GM12892 (cell line): ENCODE data around the gene LPGAT1.

Experiments used
- DNase-seq: peaks from one replicate; pipeline ENCODE4 v3.0.0; 2011; ENCODE audit not compliant: insufficient read length
- FAIRE-seq: peaks from 2 replicates; lab custom pipeline; 2011; peaks lifted over from hg19 to GRCh38; lab: Jason Lieb, UNC
- POLR2A ChIP-seq: IDR thresholded peaks from 2 replicates; pipeline ENCODE4 v1.6.1; 2011; ENCODE audit warnings: low read depth, low read length, control low read depth
- POLR2AphosphoS5 ChIP-seq: IDR thresholded peaks from 2 replicates; pipeline ENCODE4 v1.6.1; 2011; ENCODE audit warnings: low read depth, low read length, control low read depth
- TAF1 ChIP-seq: IDR thresholded peaks from 2 replicates; pipeline ENCODE4 v1.6.1; 2011; ENCODE audit warnings: low read depth, mild to moderate bottlenecking, control low read depth, low read length, borderline replicate concordance

LPGAT1 gene

GRCh38 chr1:211827051-211827450 is 3.5 kb downstream of the LPGAT1 start:
- no peak for DNase-seq
- TF ChIP-seq TAF1 (no peak), POLR2AphosphoS5 (no peak), POLR2A (no peak)
- peak; percentile 9 for FAIRE-seq

GRCh38 chr1:211825980-211826379 is 4.6 kb downstream of the LPGAT1 start:
- TF ChIP-seq POLR2AphosphoS5 = no peak
- no peak for TF ChIP-seq POLR2A
- no peak for TF ChIP-seq TAF1
- DNase-seq = no peak
- no peak for FAIRE-seq

- TF ChIP-seq TAF1 (no peak), POLR2A (no peak), POLR2AphosphoS5 (no peak)
- DNase-seq (no peak), FAIRE-seq (peak; percentile 21)
Observed at GRCh38 chr1:211822677-211823407, 7.7 kb downstream of the LPGAT1 start.

GRCh38 chr1:211816586-211816985 is 14.0 kb downstream of the LPGAT1 start:
- FAIRE-seq (no peak), DNase-seq (no peak)
- TF ChIP-seq POLR2A (no peak), POLR2AphosphoS5 (no peak), TAF1 (no peak)

GRCh38 chr1:211814313-211814712 is 16.2 kb downstream of the LPGAT1 start:
- DNase-seq (no peak), FAIRE-seq (no peak)
- TF ChIP-seq POLR2AphosphoS5 = no peak
- TF ChIP-seq TAF1 = no peak
- TF ChIP-seq POLR2A = no peak

GRCh38 chr1:211813590-211813989 is 17.0 kb downstream of the LPGAT1 start:
- TF ChIP-seq POLR2A (no peak), TAF1 (no peak), POLR2AphosphoS5 (no peak)
- no peak for DNase-seq

GRCh38 chr1:211812584-211812983 is 18.0 kb downstream of the LPGAT1 start:
- TF ChIP-seq POLR2AphosphoS5 = no peak
- TF ChIP-seq TAF1 = no peak
- no peak for TF ChIP-seq POLR2A

More at GRCh38 chr1:211813590-211813989, 17.0 kb downstream of the LPGAT1 start:
- no peak for FAIRE-seq

GRCh38 chr1:211811848-211812247 is 18.7 kb downstream of the LPGAT1 start:
- FAIRE-seq (no peak), DNase-seq (no peak)

More at GRCh38 chr1:211812584-211812983, 18.0 kb downstream of the LPGAT1 start:
- DNase-seq (no peak), FAIRE-seq (no peak)

GRCh38 chr1:211811126-211811525 is 19.4 kb downstream of the LPGAT1 start:
- TF ChIP-seq POLR2AphosphoS5 (no peak), TAF1 (no peak), POLR2A (no peak)
- no peak for DNase-seq
- FAIRE-seq = no peak

More at GRCh38 chr1:211811848-211812247, 18.7 kb downstream of the LPGAT1 start:
- TF ChIP-seq POLR2AphosphoS5 = no peak
- TF ChIP-seq TAF1 = no peak
- no peak for TF ChIP-seq POLR2A

- FAIRE-seq = no peak
- TF ChIP-seq POLR2AphosphoS5 (no peak), TAF1 (no peak), POLR2A (no peak)
- no peak for DNase-seq
Observed at GRCh38 chr1:211808475-211808874, 22.1 kb downstream of the LPGAT1 start.

GRCh38 chr1:211804915-211805314 is 25.6 kb downstream of the LPGAT1 start:
- FAIRE-seq (no peak), DNase-seq (no peak)
- TF ChIP-seq POLR2AphosphoS5 (no peak), TAF1 (no peak), POLR2A (no peak)

GRCh38 chr1:211800925-211801607 is 29.5 kb downstream of the LPGAT1 start:
- FAIRE-seq = no peak
- DNase-seq = no peak
- TF ChIP-seq TAF1 (no peak), POLR2AphosphoS5 (no peak), POLR2A (no peak)

- TF ChIP-seq POLR2AphosphoS5 = no peak
- TF ChIP-seq POLR2A = no peak
- no peak for TF ChIP-seq TAF1
- FAIRE-seq (no peak), DNase-seq (no peak)
Observed at GRCh38 chr1:211797994-211798393, 32.6 kb downstream of the LPGAT1 start.
